Measurements from ENCODE around the gene MTUS2.

The MTUS2 gene

DNA sequence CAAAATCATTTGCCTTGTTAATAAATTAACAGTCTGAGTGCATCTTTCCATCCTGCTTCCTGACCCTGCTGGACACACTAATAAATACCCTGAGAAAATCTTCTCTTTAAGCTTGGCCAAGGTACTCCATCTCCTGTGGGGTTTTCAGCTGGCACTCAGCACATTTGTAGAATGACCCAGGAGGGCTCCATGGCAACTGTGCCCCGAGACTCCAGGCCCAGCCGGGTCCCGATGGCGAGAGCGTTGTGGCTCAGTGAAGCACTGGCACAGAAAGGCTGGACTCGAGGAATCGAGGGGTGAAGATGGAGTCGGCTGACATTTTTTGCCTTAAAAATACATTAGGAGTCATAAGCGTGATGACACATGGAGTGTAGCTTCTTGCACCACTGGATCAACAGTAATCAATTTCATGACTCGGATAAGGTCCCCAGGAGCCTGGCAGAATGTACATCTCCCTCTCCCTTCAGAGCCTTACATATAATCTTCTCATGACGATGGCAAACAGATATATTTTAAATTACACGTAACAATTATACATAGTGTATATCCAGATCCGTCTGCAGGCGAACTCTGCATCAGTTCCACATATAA, 690.0 kb downstream of the MTUS2 start:
- H3K4me3 ChIP-seq (ENCODE audit: low read length, poor library complexity, severe bottlenecking) = no peak overlapping the region
- H4K20me1 ChIP-seq (ENCODE audit: insufficient read depth, low read length, poor library complexity, severe bottlenecking) = peaks cover 3% of the 10 kb centered on the region
- no peaks in the 10 kb centered on the region for H3K9me3 ChIP-seq (ENCODE audit: insufficient read depth, low read depth, low read length)
- no peaks in the 10 kb centered on the region for H3K79me2 ChIP-seq (ENCODE audit: insufficient read depth, low read length)
- H3K4me2 ChIP-seq (ENCODE audit: low read depth, low read length, poor library complexity, severe bottlenecking) = no peak overlapping the region
- no peaks in the 10 kb centered on the region for H3K9me2 ChIP-seq (replicated peaks; ENCODE audit: low read depth, low read length)
- H3K4me1 ChIP-seq (ENCODE audit: insufficient read depth, low read length, poor library complexity, severe bottlenecking) = peaks cover 3% of the 10 kb centered on the region
- H3K9ac ChIP-seq (ENCODE audit: low read depth, low read length, poor library complexity, severe bottlenecking) = no peak overlapping the region
- H3K36me3 ChIP-seq (ENCODE audit: insufficient read depth, low read length) = peaks cover 43% of the 10 kb centered on the region; the same call in 1 of the 2 replicates
- no peaks in the 10 kb centered on the region for H3K27me3 ChIP-seq (ENCODE audit: insufficient read depth, low read length, poor library complexity, severe bottlenecking)
- no peaks in the 10 kb centered on the region for H3F3A ChIP-seq (ENCODE audit: low read depth)
- no peak for TF ChIP-seq EZH2phosphoT487 (IDR thresholded peaks at IDR 0.05; ENCODE audit: borderline replicate concordance)
- TF ChIP-seq, protein P1, sequence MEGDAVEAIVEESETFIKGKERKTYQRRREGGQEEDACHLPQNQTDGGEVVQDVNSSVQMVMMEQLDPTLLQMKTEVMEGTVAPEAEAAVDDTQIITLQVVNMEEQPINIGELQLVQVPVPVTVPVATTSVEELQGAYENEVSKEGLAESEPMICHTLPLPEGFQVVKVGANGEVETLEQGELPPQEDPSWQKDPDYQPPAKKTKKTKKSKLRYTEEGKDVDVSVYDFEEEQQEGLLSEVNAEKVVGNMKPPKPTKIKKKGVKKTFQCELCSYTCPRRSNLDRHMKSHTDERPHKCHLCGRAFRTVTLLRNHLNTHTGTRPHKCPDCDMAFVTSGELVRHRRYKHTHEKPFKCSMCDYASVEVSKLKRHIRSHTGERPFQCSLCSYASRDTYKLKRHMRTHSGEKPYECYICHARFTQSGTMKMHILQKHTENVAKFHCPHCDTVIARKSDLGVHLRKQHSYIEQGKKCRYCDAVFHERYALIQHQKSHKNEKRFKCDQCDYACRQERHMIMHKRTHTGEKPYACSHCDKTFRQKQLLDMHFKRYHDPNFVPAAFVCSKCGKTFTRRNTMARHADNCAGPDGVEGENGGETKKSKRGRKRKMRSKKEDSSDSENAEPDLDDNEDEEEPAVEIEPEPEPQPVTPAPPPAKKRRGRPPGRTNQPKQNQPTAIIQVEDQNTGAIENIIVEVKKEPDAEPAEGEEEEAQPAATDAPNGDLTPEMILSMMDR (conservative IDR thresholded peaks at IDR 0.05; ENCODE audit: low read length) = no peak
- H2AFZ ChIP-seq (ENCODE audit: low read length) = no peak overlapping the region

DNA sequence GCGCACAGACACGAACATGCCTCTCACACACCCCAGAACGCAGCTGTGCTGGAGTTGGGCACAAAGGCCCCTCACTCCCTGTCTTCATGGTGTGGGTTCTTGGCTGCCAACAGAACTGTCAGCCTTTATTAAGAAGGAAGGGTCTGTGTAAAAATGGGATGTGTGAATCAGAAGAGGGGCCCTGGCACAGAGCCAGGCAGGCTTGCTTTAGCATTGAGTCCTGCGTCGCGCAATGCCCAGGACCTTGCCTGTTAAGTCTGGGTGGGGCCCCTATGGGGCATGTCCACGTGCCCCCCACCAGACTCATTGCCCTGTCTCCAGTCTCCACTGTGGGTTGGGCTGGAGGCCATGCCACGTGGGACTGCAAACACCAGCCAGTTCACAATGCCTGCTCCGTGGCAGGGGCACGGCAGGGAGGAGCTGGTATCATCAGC, 690.5 kb downstream of the MTUS2 start:
- no peak overlapping the region for H2AFZ ChIP-seq (ENCODE audit: low read length)
- H3K4me1 ChIP-seq (ENCODE audit: insufficient read depth, low read length, poor library complexity, severe bottlenecking) = peaks cover 3% of the 10 kb centered on the region
- TF ChIP-seq, protein P1 (conservative IDR thresholded peaks at IDR 0.05; ENCODE audit: low read length) = no peak
- no peak for TF ChIP-seq EZH2phosphoT487 (IDR thresholded peaks at IDR 0.05; ENCODE audit: borderline replicate concordance)
- H3K9ac ChIP-seq (ENCODE audit: low read depth, low read length, poor library complexity, severe bottlenecking) = no peak overlapping the region
- H3K9me2 ChIP-seq (replicated peaks; ENCODE audit: low read depth, low read length) = no peaks in the 10 kb centered on the region
- H3K9me3 ChIP-seq (ENCODE audit: insufficient read depth, low read depth, low read length) = no peaks in the 10 kb centered on the region
- no peak overlapping the region for H3K4me2 ChIP-seq (ENCODE audit: low read depth, low read length, poor library complexity, severe bottlenecking)
- H4K20me1 ChIP-seq (ENCODE audit: insufficient read depth, low read length, poor library complexity, severe bottlenecking) = peaks cover 3% of the 10 kb centered on the region
- H3F3A ChIP-seq (ENCODE audit: low read depth) = no peaks in the 10 kb centered on the region
- no peak overlapping the region for H3K4me3 ChIP-seq (ENCODE audit: low read length, poor library complexity, severe bottlenecking)
- peaks cover 49% of the 10 kb centered on the region; the same call in 1 of the 2 replicates for H3K36me3 ChIP-seq (ENCODE audit: insufficient read depth, low read length)
- H3K27me3 ChIP-seq (ENCODE audit: insufficient read depth, low read length, poor library complexity, severe bottlenecking) = no peaks in the 10 kb centered on the region
- no peaks in the 10 kb centered on the region for H3K79me2 ChIP-seq (ENCODE audit: insufficient read depth, low read length)

DNA sequence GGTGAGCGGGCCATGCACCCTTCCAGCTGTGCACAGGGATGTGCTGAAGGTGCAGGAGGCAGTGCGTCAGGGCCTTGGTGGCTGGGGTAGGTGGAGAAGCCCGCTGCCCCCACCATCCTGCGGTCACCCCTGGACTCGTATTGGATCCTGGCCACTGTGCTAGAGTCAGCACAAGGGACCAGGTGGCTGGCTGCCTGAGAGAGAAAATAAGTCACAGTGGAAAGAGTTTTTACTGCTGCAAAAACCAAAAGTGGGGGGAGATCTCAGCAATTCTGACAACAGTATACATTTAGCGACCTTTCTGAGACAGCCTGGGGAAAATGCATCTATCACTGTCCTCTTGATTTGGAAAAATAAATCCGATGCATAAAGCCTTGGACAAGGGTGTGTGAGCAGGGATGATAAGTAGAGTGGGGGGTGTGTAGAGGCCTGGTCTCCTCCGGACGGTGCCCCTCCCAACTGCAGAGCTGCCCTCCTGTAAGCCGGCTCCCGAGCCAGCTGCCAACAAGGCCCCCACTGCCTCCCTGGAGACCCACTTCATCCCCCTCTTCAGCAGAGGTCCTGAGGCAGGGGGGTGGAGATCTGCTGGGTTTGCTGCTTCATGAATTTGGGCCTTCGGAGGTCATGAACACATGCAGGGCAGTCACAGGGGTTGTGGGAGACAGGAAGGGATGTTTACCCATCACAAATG, 691.1 kb downstream of the MTUS2 start:
- H3K27me3 ChIP-seq (ENCODE audit: insufficient read depth, low read length, poor library complexity, severe bottlenecking) = no peaks in the 10 kb centered on the region
- no peak for TF ChIP-seq EZH2phosphoT487 (IDR thresholded peaks at IDR 0.05; ENCODE audit: borderline replicate concordance)
- TF ChIP-seq, protein P1 (conservative IDR thresholded peaks at IDR 0.05; ENCODE audit: low read length) = no peak
- no peaks in the 10 kb centered on the region for H3K9me3 ChIP-seq (ENCODE audit: insufficient read depth, low read depth, low read length)
- no peak overlapping the region for H3K9ac ChIP-seq (ENCODE audit: low read depth, low read length, poor library complexity, severe bottlenecking)
- H3K9me2 ChIP-seq (replicated peaks; ENCODE audit: low read depth, low read length) = no peaks in the 10 kb centered on the region
- H3K36me3 ChIP-seq (ENCODE audit: insufficient read depth, low read length) = peaks cover 55% of the 10 kb centered on the region; the same call in 1 of the 2 replicates
- H3F3A ChIP-seq (ENCODE audit: low read depth) = no peaks in the 10 kb centered on the region
- H2AFZ ChIP-seq (ENCODE audit: low read length) = no peak overlapping the region
- H3K4me1 ChIP-seq (ENCODE audit: insufficient read depth, low read length, poor library complexity, severe bottlenecking) = peaks cover 3% of the 10 kb centered on the region
- H3K79me2 ChIP-seq (ENCODE audit: insufficient read depth, low read length) = no peaks in the 10 kb centered on the region
- H3K4me2 ChIP-seq (ENCODE audit: low read depth, low read length, poor library complexity, severe bottlenecking) = no peak overlapping the region
- no peak overlapping the region for H3K4me3 ChIP-seq (ENCODE audit: low read length, poor library complexity, severe bottlenecking)
- peaks cover 3% of the 10 kb centered on the region for H4K20me1 ChIP-seq (ENCODE audit: insufficient read depth, low read length, poor library complexity, severe bottlenecking)
